Measurements from ENCODE around the gene FAAP20. TPM values are rescaled to one million over a fixed set of nuclear protein-coding genes. Genes with fewer than 3 reads are reported as not detected.
"Not testable (repeated sequence)": the region's sequence is repeated elsewhere in the genome, so short reads cannot be mapped to it uniquely, and the experiment has no call there.

FAAP20 gene
- total and polyA plus RNA-seq, 2 experiments from 2014 or later: 130 to 188 TPM

DNA sequence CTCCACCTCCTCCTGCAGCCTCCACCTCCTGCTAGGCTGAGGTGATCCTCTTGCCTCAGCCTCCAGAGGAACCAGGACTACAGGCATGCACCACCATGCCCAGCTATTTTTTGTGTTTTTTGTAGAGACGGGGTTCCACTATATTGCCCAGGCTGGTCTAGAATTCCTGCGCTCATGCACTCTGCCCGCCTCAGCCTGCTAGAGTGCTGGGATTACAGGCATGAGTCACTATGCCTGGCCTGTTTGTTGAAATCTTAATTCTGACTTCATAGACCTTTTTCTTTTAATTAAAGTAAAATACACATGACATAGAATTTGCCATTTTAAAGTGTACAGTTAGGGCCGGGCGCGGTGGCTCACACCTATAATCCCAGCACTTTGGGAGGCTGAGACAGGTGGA lies 42.7 kb downstream of the FAAP20 start:
- H3K36me3 ChIP-seq: no peaks in the 10 kb centered on the region
- H3K4me3 ChIP-seq: no peak overlapping the region
- no peak for DNase-seq (ENCODE audit: low read depth in 1 of 2, low spot score in 1 of 2)
- no peaks in the 10 kb centered on the region for H3K4me1 ChIP-seq (ENCODE audit: low read depth)
- no peaks in the 10 kb centered on the region for H3K9me3 ChIP-seq (ENCODE audit: low read depth)
- no peak overlapping the region for H3K27ac ChIP-seq
- H3K27me3 ChIP-seq: no peaks in the 10 kb centered on the region
- TF ChIP-seq, protein P1, sequence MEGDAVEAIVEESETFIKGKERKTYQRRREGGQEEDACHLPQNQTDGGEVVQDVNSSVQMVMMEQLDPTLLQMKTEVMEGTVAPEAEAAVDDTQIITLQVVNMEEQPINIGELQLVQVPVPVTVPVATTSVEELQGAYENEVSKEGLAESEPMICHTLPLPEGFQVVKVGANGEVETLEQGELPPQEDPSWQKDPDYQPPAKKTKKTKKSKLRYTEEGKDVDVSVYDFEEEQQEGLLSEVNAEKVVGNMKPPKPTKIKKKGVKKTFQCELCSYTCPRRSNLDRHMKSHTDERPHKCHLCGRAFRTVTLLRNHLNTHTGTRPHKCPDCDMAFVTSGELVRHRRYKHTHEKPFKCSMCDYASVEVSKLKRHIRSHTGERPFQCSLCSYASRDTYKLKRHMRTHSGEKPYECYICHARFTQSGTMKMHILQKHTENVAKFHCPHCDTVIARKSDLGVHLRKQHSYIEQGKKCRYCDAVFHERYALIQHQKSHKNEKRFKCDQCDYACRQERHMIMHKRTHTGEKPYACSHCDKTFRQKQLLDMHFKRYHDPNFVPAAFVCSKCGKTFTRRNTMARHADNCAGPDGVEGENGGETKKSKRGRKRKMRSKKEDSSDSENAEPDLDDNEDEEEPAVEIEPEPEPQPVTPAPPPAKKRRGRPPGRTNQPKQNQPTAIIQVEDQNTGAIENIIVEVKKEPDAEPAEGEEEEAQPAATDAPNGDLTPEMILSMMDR (IDR thresholded peaks at IDR 0.05; ENCODE audit: low read depth, low read length): no peak

DNA sequence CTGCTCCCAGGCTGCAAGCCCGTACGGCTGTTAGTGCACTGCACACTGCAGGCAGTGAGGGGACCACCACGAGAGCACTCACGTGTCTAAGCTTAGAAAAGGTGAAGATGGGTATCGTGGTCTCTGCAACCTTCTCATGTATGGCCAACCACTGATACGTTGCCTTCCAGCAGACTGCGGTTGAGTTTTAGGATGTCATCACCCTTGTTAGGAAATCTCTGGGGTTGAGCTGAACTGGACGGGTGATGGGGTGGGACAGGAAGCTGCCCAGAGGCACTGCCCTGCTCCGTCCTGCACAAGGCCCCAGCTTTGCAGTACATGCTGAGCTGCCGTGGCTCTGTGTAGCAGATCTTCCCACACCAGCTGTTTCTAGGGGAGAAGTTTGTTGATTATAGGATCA lies 43.3 kb downstream of the FAAP20 start:
- no peaks in the 10 kb centered on the region for H3K36me3 ChIP-seq
- no peaks in the 10 kb centered on the region for H3K9me3 ChIP-seq (ENCODE audit: low read depth)
- TF ChIP-seq, protein P1 (IDR thresholded peaks at IDR 0.05; ENCODE audit: low read depth, low read length): no peak
- no peak overlapping the region for H3K4me3 ChIP-seq
- H3K4me1 ChIP-seq (ENCODE audit: low read depth): no peaks in the 10 kb centered on the region
- H3K27ac ChIP-seq: no peak overlapping the region
- H3K27me3 ChIP-seq: no peaks in the 10 kb centered on the region
- peak in 1 of 2 donors; percentile 52 for DNase-seq (ENCODE audit: low read depth in 1 of 2, low spot score in 1 of 2)

DNA sequence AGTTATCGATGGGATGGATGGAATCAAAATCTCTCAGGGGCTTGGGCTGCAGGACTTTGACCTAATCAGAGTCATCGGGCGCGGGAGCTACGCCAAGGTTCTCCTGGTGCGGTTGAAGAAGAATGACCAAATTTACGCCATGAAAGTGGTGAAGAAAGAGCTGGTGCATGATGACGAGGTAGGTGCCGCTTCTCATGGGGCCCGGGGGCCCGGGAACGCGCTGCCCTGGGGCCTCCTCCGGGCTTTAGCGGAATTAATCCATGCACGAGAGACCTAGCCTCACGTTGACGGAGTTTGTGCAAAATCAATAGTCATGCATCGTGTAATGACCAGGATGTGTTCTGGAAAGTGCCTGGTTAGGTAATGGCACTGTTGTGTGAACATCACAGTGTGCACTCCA lies 43.8 kb downstream of the FAAP20 start:
- Histone ChIP-seq H3K27me3 (no peaks in the 10 kb centered on the region), H3K36me3 (no peaks in the 10 kb centered on the region), H3K4me3 (no peak overlapping the region), H3K9me3 (ENCODE audit: low read depth) (no peaks in the 10 kb centered on the region), H3K4me1 (ENCODE audit: low read depth) (no peaks in the 10 kb centered on the region), H3K27ac (no peak overlapping the region)
- TF ChIP-seq, protein P1 (IDR thresholded peaks at IDR 0.05; ENCODE audit: low read depth, low read length): no peak
- no peak for DNase-seq (ENCODE audit: low read depth in 1 of 2, low spot score in 1 of 2)

DNA sequence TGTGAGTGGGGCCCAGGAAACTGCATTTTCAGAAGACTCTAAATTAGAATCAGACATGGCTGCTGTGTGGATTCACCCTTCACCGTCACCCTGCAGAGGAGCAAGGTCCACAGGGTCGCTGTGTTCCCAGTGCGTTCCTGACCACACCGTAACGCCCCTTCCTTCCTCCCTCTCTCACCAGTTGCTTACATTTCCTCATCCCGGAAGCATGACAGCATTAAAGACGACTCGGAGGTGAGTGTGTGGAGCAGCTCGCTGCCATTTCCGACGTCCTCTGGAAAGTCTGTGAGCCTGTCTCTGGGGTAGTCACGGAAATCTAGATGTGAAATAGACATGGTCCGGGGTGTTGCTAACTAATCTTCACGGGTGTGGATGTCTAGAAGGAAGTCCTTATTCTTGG lies 45.9 kb downstream of the FAAP20 start:
- Histone ChIP-seq H3K27me3 (no peaks in the 10 kb centered on the region), H3K27ac (no peak overlapping the region), H3K36me3 (no peaks in the 10 kb centered on the region), H3K4me3 (no peak overlapping the region), H3K9me3 (ENCODE audit: low read depth) (no peaks in the 10 kb centered on the region), H3K4me1 (ENCODE audit: low read depth) (no peaks in the 10 kb centered on the region)
- TF ChIP-seq, protein P1 (IDR thresholded peaks at IDR 0.05; ENCODE audit: low read depth, low read length): no peak
- DNase-seq (ENCODE audit: low read depth in 1 of 2, low spot score in 1 of 2): no peak

DNA sequence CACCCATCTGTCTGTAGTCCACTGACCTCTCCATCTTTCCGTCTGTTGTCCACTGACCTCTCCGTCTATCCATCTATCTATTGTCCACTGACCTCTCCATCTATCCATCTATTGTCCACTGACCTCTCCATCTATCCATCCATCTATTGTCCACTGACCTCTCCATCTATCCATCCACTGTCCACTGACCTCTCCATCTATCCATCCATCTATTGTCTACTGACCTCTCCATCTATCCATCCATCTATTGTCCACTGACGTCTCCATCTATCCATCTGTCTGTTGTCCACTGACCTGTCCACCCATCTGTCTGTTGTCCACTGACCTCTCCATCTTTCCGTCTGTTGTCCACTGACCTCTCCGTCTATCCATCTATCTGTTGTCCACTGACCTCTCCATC lies 46.7 kb downstream of the FAAP20 start:
- not testable (repeated sequence) for H3K4me1 ChIP-seq (ENCODE audit: low read depth); H3K4me3 ChIP-seq; H3K9me3 ChIP-seq (ENCODE audit: low read depth); H3K27me3 ChIP-seq; DNase-seq (ENCODE audit: low read depth in 1 of 2, low spot score in 1 of 2); H3K36me3 ChIP-seq; H3K27ac ChIP-seq

DNA sequence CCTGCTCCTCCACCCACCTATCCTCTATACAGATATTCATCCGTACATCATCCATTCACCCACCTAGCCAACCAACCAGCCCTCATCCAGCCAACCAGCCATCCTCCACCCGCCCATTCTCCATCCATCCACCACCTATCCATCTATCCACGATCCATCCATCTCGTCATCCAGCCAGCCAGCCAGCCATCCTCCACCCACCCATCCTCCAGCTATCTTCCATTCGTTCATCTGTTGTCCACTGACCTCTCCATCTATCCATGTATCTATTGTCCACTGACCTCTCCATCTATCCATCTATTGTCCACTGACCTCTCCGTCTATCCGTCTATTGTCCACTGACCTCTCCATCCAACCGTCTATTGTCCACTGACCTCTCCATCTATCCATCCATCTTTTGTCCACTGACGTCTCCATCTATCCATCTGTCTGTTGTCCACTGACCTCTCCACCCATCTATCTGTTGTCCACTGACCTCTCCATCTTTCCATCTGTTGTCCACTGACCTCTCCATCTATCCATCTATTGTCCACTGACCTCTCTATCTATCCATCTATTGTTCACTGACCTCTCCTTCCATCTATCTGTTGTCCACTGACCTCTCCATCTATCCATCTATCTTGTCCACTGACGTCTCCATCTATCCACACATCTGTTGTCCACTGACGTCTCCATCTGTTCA lies 47.6 kb downstream of the FAAP20 start:
- Histone ChIP-seq H3K4me1 (ENCODE audit: low read depth) (no peaks in the 10 kb centered on the region), H3K9me3 (ENCODE audit: low read depth) (no peaks in the 10 kb centered on the region), H3K27me3 (no peaks in the 10 kb centered on the region), H3K36me3 (no peaks in the 10 kb centered on the region), H3K27ac (no peak overlapping the region), H3K4me3 (no peak overlapping the region)
- DNase-seq (ENCODE audit: low read depth in 1 of 2, low spot score in 1 of 2): no peak
- TF ChIP-seq, protein P1 (IDR thresholded peaks at IDR 0.05; ENCODE audit: low read depth, low read length): no peak

All from cardiac muscle cell (in vitro differentiated cells and primary cell).